Measurements from ENCODE around the gene RIPK4.

Gene RIPK4

DNA sequence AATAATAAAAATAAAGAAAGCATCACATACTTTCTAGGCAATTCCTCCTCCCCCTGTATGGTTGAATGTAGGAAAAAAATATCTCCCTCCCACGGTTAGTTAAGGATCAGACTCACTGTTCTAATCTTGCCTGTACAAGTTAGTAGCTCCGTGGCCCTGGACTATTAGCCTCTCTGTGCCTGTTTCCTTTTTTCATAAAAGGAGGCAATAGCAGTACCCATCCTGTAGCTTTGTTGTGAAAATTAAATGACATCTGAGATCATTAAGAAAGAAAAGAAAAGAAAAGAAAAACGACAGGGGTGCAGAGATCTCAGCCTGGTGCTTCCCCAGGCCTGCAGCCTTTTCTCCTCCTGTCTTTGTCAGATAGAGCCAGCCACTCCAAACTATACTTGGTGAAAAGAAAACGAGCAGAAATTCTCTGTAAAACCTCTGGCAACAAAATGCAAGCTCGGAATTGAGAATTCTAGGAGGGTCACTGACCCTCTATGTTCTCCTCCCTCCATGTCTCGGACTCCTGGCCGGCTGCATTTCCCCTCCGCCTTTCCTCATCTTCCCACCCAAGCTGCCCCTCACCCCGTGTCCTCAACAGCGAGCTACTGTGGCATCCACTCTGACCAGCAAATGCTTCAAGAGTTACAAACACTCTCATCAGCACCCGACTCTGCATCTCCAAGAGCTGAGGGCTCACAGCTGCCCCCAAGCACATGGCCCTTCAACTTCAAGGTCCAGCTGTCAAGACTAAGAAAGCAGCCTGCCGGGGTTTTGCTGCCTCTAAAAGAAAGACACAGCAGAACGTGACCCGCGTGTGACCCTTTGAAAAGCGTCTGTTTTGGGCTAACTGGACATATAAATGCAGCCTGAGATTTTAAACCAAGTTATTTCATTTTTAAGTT lies 13.6 kb downstream of the RIPK4 start:
- H3K9me3 ChIP-seq (ENCODE audit: control insufficient read depth in 2 of 2, low read length in 2 of 2): no peaks in the 10 kb centered on the region
- no peak overlapping the region for H3K27ac ChIP-seq (ENCODE audit: low read length)
- no peak overlapping the region for H3K9ac ChIP-seq (ENCODE audit: low read length in 2 of 2)
- H3K27me3 ChIP-seq (ENCODE audit: control insufficient read depth in 1 of 2, insufficient read depth in 2 of 2, low read length in 2 of 2): peaks cover 0 to 3% of the 10 kb centered on the region in 2 donors
- no peaks in the 10 kb centered on the region for H3K4me1 ChIP-seq (ENCODE audit: control insufficient read depth, insufficient read depth, low read length)
- no peak overlapping the region for H3K4me3 ChIP-seq (ENCODE audit: low read length in 2 of 2)
- no peaks in the 10 kb centered on the region for H3K36me3 ChIP-seq (ENCODE audit: control insufficient read depth in 2 of 2, insufficient read depth in 2 of 2, low read length in 2 of 2)

DNA sequence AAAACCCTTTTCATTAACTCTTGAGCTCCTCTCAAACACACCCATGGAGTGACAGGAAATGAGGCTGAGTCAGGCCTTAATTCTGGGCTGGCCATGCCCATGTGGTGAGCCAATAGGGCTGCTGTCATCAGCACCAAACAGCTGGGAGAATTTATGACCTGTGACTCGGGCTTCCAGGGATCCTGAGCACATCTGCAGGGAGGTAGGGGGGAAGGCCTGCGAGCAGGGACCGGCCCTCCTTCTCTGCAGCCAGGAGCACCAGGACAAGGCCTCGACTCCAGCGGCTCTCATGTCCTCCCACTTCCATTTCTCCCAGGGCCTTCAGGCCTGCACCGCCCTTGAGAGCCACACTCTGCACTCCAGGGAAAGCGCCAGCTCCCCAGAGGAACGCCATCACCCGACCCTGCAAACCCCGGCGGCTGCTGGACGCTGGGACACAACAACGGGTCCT lies 14.6 kb downstream of the RIPK4 start:
- Histone ChIP-seq H3K36me3 (ENCODE audit: control insufficient read depth in 2 of 2, insufficient read depth in 2 of 2, low read length in 2 of 2) (no peaks in the 10 kb centered on the region), H3K27ac (ENCODE audit: low read length) (no peak overlapping the region), H3K9me3 (ENCODE audit: control insufficient read depth in 2 of 2, low read length in 2 of 2) (no peaks in the 10 kb centered on the region), H3K9ac (ENCODE audit: low read length in 2 of 2) (no peak overlapping the region), H3K4me3 (ENCODE audit: low read length in 2 of 2) (no peak overlapping the region), H3K4me1 (ENCODE audit: control insufficient read depth, insufficient read depth, low read length) (no peaks in the 10 kb centered on the region), H3K27me3 (ENCODE audit: control insufficient read depth in 1 of 2, insufficient read depth in 2 of 2, low read length in 2 of 2) (peaks cover under 1 to 3% of the 10 kb centered on the region in 2 donors)

DNA sequence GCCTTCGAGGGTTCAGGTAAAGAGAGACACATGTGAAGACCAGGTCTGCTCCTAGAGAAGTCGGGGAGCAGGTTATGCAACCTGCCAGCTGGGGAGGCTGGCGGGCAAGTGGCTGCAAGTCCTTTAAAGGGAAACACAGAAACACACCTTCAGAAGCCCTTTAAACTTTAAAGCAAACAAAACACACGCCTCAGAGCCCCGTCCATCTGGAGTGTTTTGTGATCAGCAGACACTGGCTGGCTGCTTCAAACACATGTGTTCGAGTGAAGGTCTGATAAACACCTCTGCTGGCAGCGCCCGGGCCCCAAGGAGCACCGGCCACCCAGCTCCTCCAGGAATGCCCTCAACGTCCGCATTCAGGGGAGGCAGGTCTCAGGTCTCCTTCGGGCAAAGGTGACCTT lies 15.2 kb downstream of the RIPK4 start:
- no peaks in the 10 kb centered on the region for H3K4me1 ChIP-seq (ENCODE audit: control insufficient read depth, insufficient read depth, low read length)
- H3K27ac ChIP-seq (ENCODE audit: low read length): no peak overlapping the region
- H3K4me3 ChIP-seq (ENCODE audit: low read length in 2 of 2): no peak overlapping the region
- peaks cover 3 to 4% of the 10 kb centered on the region in 2 donors for H3K27me3 ChIP-seq (ENCODE audit: control insufficient read depth in 1 of 2, insufficient read depth in 2 of 2, low read length in 2 of 2)
- H3K9ac ChIP-seq (ENCODE audit: low read length in 2 of 2): no peak overlapping the region
- no peaks in the 10 kb centered on the region for H3K9me3 ChIP-seq (ENCODE audit: control insufficient read depth in 2 of 2, low read length in 2 of 2)
- H3K36me3 ChIP-seq (ENCODE audit: control insufficient read depth in 2 of 2, insufficient read depth in 2 of 2, low read length in 2 of 2): no peaks in the 10 kb centered on the region

DNA sequence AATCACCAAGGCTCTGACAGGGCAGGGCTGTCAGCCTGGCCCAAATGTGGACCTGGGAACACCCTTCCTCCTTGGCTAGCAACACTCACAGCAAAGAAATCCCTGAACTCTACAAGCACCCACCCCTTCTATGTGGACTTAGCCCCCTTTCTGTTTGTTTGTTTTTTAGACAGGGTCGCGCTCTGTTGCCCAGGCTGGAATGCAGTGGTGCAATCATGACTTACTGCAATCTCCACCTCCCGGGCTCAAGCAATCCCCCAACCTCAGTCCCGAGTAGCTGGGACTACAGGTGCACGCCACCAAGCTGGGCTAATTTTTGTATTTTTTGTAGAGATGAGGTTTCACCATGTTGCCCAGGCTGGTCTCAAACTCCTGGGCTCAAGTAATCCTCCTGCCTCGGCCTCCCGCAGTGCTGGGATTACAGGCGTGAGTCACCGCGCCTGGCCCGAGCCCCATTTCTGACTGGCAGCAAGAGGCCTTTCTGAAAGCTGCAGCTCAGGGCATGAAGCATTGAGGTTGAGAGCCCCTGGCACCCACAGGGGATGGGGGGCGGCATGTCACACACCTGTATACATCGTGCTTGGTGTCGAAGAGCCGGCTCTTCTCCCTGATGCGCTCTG lies 16.2 kb downstream of the RIPK4 start:
- no peaks in the 10 kb centered on the region for H3K36me3 ChIP-seq (ENCODE audit: control insufficient read depth in 2 of 2, insufficient read depth in 2 of 2, low read length in 2 of 2)
- no peaks in the 10 kb centered on the region for H3K4me1 ChIP-seq (ENCODE audit: control insufficient read depth, insufficient read depth, low read length)
- H3K9me3 ChIP-seq (ENCODE audit: control insufficient read depth in 2 of 2, low read length in 2 of 2): no peaks in the 10 kb centered on the region
- no peak overlapping the region for H3K4me3 ChIP-seq (ENCODE audit: low read length in 2 of 2)
- H3K9ac ChIP-seq (ENCODE audit: low read length in 2 of 2): no peak overlapping the region
- peaks cover 3 to 4% of the 10 kb centered on the region in 2 donors for H3K27me3 ChIP-seq (ENCODE audit: control insufficient read depth in 1 of 2, insufficient read depth in 2 of 2, low read length in 2 of 2)
- H3K27ac ChIP-seq (ENCODE audit: low read length): no peak overlapping the region

DNA sequence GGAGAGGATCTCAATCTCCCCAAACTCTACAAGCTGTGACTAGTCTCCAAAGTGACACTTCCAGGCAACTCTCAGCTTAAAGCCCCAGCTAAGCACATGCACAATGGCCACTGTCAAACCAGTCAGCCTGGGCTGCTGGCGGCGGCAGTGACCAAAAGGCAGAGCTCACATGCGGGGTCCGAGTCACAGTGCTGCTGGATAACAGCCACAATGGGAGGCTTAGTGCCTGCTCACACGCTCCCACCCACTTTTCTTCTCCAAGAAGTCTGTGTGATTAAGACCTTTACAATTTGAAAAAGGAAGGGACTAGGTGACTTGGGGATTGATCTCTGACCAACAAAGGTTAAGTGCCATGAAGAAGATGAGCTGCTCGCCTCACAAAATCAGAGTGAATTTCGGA lies 16.8 kb downstream of the RIPK4 start:
- Histone ChIP-seq H3K27me3 (ENCODE audit: control insufficient read depth in 1 of 2, insufficient read depth in 2 of 2, low read length in 2 of 2) (peaks cover 3 to 4% of the 10 kb centered on the region in 2 donors), H3K27ac (ENCODE audit: low read length) (no peak overlapping the region), H3K36me3 (ENCODE audit: control insufficient read depth in 2 of 2, insufficient read depth in 2 of 2, low read length in 2 of 2) (no peaks in the 10 kb centered on the region)

DNA sequence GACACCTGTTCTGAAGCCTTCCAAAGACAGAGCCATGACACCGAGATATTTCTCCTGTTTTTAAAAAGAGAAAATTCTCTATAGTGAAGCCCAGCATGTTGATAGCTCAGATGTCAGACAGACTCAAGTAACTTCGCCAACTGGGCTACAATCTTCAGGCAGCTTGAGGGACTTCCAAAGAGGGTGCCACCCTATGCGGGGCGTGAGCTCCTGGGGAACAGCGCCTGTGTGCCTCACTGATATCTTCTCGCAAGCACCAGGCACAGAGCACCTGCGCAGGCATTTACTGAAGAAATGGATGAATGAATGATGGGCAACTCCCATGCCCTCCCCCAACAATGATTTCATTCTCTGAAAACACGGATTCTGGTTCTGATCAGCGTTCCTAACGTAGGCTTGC lies 17.6 kb downstream of the RIPK4 start:
- no peak overlapping the region for H3K27ac ChIP-seq (ENCODE audit: low read length)
- no peaks in the 10 kb centered on the region for H3K9me3 ChIP-seq (ENCODE audit: control insufficient read depth in 2 of 2, low read length in 2 of 2)
- no peak overlapping the region for H3K4me3 ChIP-seq (ENCODE audit: low read length in 2 of 2)
- H3K4me1 ChIP-seq (ENCODE audit: control insufficient read depth, insufficient read depth, low read length): no peaks in the 10 kb centered on the region
- peaks cover 3 to 6% of the 10 kb centered on the region in 2 donors for H3K27me3 ChIP-seq (ENCODE audit: control insufficient read depth in 1 of 2, insufficient read depth in 2 of 2, low read length in 2 of 2)
- no peak overlapping the region for H3K9ac ChIP-seq (ENCODE audit: low read length in 2 of 2)
- no peaks in the 10 kb centered on the region for H3K36me3 ChIP-seq (ENCODE audit: control insufficient read depth in 2 of 2, insufficient read depth in 2 of 2, low read length in 2 of 2)

More for the DNA sequence above, 16.8 kb downstream of the RIPK4 start:
- no peaks in the 10 kb centered on the region for H3K4me1 ChIP-seq (ENCODE audit: control insufficient read depth, insufficient read depth, low read length)
- no peak overlapping the region for H3K4me3 ChIP-seq (ENCODE audit: low read length in 2 of 2)
- H3K9me3 ChIP-seq (ENCODE audit: control insufficient read depth in 2 of 2, low read length in 2 of 2): no peaks in the 10 kb centered on the region
- H3K9ac ChIP-seq (ENCODE audit: low read length in 2 of 2): no peak overlapping the region

DNA sequence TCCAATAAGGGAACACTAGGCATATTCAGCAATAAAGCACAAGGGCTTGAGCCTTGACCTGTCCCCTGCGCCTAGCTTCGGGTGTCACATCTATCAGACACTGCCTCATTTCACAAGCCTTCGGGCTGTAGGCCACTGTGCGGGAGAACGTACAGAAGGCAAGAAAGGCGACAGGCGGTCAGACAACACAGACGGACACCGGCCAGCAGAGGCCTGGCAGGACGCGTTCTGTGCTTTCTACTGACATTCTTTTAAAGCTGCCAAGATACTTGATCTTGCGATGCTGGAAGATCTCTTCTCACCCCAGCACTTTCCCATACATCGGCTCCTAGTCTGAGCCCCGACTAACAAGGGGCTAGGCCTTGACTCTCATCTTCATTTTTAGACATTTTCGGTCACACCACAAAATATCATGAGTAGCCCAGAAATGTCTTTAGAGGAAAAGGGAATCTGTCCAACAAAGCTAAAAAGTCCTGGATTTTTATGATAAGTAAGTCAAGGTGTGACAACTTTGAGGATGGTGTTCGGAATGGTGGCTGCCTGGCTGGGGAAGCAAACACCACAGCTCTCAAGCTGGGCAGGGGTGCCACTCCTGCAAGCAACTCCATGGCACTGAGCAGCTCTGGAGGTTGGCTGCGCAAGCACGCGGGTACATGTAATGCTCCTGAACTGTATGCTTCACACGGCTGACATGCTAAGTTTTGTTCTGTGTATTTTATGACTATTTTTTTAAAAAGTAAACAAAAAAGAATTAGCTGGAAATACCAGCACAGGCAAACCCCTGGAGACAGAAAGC lies 18.7 kb downstream of the RIPK4 start:
- peaks cover 3 to 6% of the 10 kb centered on the region in 2 donors for H3K27me3 ChIP-seq (ENCODE audit: control insufficient read depth in 1 of 2, insufficient read depth in 2 of 2, low read length in 2 of 2)
- no peaks in the 10 kb centered on the region for H3K9me3 ChIP-seq (ENCODE audit: control insufficient read depth in 2 of 2, low read length in 2 of 2)
- no peak overlapping the region for H3K4me3 ChIP-seq (ENCODE audit: low read length in 2 of 2)
- no peak overlapping the region for H3K27ac ChIP-seq (ENCODE audit: low read length)
- no peaks in the 10 kb centered on the region for H3K4me1 ChIP-seq (ENCODE audit: control insufficient read depth, insufficient read depth, low read length)
- H3K36me3 ChIP-seq (ENCODE audit: control insufficient read depth in 2 of 2, insufficient read depth in 2 of 2, low read length in 2 of 2): no peaks in the 10 kb centered on the region
- H3K9ac ChIP-seq (ENCODE audit: low read length in 2 of 2): no peak overlapping the region

DNA sequence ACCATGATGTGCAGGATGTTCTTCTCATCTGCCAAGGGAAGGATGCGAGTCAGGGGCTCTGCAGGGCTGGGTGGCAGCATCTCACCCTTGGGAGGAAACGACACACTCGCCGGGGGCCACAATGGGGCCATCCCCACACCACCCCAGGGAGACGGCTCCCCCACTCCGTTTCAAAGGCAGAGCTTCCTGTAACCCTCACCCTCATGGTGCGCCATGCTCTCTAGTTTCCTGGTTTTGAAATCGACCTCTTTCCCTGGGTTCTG lies 20.2 kb downstream of the RIPK4 start:
- H3K9me3 ChIP-seq (ENCODE audit: control insufficient read depth in 2 of 2, low read length in 2 of 2): no peaks in the 10 kb centered on the region
- peaks cover 3 to 9% of the 10 kb centered on the region in 2 donors for H3K27me3 ChIP-seq (ENCODE audit: control insufficient read depth in 1 of 2, insufficient read depth in 2 of 2, low read length in 2 of 2)
- no peak overlapping the region for H3K27ac ChIP-seq (ENCODE audit: low read length)
- H3K4me3 ChIP-seq (ENCODE audit: low read length in 2 of 2): no peak overlapping the region
- no peak overlapping the region for H3K9ac ChIP-seq (ENCODE audit: low read length in 2 of 2)
- no peaks in the 10 kb centered on the region for H3K36me3 ChIP-seq (ENCODE audit: control insufficient read depth in 2 of 2, insufficient read depth in 2 of 2, low read length in 2 of 2)
- H3K4me1 ChIP-seq (ENCODE audit: control insufficient read depth, insufficient read depth, low read length): no peaks in the 10 kb centered on the region

DNA sequence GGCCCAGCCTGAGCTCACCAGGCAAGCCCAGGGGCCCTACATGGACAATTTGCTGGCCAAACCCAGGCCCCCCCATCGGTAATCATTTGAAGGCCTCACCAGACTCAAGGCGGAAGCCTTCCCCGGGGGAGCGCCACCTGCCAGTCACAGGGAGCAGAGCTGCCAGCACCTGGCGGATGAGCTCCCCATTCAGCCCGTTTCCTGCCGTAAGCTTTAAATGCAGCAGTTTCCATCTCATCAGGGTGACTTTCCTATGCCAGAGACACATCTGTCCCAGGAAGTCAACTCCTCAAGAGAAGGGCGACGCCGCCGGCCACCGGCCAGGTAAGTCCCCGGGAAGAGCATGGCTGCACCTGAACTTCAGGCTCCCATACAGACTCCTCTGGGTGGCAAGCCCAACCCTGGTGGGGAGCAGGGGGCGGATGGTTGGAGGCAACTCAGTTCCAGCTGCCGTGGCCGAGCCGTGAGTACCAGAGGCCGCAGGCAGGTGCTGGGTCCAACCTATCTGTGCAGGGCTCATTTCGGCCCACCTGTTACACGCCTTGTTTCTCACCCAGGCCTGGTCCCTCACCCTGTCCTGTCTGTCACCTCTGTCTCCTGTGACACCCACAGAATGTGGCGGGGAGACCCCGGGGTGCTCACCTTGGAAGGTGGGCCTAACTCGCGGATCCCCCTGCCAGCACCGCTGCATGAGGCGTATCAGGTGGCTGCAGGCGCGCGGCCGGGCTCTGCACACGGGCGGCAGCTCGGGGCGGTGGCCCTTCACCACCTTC lies 20.7 kb downstream of the RIPK4 start:
- H3K36me3 ChIP-seq (ENCODE audit: control insufficient read depth in 2 of 2, insufficient read depth in 2 of 2, low read length in 2 of 2): no peaks in the 10 kb centered on the region
- no peaks in the 10 kb centered on the region for H3K4me1 ChIP-seq (ENCODE audit: control insufficient read depth, insufficient read depth, low read length)
- H3K9ac ChIP-seq (ENCODE audit: low read length in 2 of 2): no peak overlapping the region
- no peak overlapping the region for H3K27ac ChIP-seq (ENCODE audit: low read length)
- H3K27me3 ChIP-seq (ENCODE audit: control insufficient read depth in 1 of 2, insufficient read depth in 2 of 2, low read length in 2 of 2): peaks cover 3 to 9% of the 10 kb centered on the region in 2 donors
- no peak overlapping the region for H3K4me3 ChIP-seq (ENCODE audit: low read length in 2 of 2)
- no peaks in the 10 kb centered on the region for H3K9me3 ChIP-seq (ENCODE audit: control insufficient read depth in 2 of 2, low read length in 2 of 2)
